HG02973 (cell line): ENCODE results near the gene SCD.
A peak's percentile ranks its signal among the peaks of the same experiment; 100 is the strongest.
"Not testable (repeated sequence)": the region's sequence is repeated elsewhere in the genome, so short reads cannot be mapped to it uniquely, and the experiment has no call there.

Experiments used
- ATAC-seq: cut with Tn5 transposase; IDR thresholded peaks from one replicate; pipeline ENCODE4 v1.9.1; 2021; ENCODE audit warnings: moderate library complexity; ENCODE audit not compliant: unreplicated experiment

SCD gene

DNA sequence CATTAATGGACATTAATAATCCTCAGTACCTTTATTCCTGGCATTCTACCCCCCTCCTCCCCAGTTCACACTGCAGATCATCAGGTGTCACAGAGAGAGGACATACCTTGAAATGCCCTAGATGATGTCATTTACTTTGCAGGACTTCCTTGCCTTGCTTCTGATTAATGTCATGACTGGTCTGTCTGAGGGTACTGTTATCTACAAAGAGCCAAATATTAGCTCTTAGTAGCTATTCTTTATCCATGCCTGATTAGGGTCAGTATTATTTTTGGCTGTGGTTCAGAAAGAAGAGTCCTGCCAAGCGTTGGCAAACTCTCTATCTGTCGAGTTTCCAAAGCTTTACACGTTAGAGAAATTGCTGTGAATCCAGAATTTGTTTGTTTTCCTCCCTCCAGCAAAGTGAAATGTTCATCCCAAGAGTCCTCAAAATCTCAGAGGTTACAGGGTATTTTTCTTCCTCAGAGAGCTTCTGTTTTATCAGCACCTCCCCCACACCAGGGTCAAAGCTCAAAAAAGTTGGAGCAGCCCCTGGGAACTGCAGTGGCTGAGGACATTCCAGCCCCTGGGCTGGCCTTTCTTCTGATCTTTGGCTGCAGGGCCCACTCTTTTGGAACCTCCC lies 12.6 kb downstream of the SCD start:
- ATAC-seq, result no peak

GRCh38 chr10:100360234-100360633 lies 13.2 kb downstream of the SCD start:
- no peak for ATAC-seq

DNA sequence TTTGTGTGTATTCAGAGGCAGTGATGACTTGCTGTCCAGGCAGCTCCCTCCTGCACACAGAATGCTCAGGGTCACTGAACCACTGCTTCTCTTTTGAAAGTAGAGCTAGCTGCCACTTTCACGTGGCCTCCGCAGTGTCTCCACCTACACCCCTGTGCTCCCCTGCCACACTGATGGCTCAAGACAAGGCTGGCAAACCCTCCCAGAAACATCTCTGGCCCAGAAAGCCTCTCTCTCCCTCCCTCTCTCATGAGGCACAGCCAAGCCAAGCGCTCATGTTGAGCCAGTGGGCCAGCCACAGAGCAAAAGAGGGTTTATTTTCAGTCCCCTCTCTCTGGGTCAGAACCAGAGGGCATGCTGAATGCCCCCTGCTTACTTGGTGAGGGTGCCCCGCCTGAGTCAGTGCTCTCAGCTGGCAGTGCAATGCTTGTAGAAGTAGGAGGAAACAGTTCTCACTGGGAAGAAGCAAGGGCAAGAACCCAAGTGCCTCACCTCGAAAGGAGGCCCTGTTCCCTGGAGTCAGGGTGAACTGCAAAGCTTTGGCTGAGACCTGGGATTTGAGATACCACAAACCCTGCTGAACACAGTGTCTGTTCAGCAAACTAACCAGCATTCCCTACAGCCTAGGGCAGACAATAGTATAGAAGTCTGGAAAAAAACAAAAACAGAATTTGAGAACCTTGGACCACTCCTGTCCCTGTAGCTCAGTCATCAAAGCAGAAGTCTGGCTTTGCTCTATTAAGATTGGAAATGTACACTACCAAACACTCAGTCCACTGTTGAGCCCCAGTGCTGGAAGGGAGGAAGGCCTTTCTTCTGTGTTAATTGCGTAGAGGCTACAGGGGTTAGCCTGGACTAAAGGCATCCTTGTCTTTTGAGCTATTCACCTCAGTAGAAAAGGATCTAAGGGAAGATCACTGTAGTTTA lies 15.8 kb downstream of the SCD start:
- ATAC-seq, result no peak

DNA sequence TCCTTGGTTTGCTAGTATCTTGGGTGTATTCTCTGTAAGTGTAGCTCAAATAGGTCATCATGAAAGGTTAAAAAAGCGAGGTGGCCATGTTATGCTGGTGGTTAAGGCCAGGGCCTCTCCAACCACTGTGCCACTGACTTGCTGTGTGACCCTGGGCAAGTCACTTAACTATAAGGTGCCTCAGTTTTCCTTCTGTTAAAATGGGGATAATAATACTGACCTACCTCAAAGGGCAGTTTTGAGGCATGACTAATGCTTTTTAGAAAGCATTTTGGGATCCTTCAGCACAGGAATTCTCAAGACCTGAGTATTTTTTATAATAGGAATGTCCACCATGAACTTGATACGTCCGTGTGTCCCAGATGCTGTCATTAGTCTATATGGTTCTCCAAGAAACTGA lies 17.1 kb downstream of the SCD start:
- ATAC-seq, result no peak

DNA sequence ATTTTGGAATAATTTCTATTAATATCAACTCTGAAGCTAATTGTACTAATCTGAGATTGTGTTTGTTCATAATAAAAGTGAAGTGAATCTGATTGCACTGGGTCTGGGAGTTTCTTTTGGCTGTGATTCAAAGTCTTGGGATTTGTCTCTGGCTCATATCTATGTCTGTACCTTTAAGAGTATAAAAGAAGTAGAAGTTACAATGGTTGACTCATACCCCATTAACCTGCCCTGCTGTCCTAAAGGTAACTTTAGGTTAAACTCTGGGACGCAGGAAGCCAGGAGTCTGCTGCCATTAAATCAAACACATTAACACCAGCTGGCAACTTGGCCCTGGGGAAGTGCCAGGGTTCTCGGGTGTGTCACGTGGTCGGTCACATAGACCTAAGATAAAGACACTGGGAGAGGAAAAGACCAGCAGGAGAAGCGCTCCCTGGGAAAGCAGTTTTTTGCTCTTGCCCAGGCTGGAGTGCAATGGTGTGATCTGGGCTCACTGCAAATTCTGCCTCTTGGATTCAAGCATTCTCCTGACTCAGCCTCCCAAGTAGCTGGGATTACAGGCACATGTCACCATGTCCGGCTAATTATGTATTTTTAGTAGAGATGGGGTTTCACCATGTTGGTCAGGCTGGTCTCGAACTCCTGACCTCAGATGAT lies 17.8 kb downstream of the SCD start:
- no peak for ATAC-seq

- ATAC-seq, result no peak
Observed at GRCh38 chr10:100368721-100369120, 21.7 kb downstream of the SCD start.

DNA sequence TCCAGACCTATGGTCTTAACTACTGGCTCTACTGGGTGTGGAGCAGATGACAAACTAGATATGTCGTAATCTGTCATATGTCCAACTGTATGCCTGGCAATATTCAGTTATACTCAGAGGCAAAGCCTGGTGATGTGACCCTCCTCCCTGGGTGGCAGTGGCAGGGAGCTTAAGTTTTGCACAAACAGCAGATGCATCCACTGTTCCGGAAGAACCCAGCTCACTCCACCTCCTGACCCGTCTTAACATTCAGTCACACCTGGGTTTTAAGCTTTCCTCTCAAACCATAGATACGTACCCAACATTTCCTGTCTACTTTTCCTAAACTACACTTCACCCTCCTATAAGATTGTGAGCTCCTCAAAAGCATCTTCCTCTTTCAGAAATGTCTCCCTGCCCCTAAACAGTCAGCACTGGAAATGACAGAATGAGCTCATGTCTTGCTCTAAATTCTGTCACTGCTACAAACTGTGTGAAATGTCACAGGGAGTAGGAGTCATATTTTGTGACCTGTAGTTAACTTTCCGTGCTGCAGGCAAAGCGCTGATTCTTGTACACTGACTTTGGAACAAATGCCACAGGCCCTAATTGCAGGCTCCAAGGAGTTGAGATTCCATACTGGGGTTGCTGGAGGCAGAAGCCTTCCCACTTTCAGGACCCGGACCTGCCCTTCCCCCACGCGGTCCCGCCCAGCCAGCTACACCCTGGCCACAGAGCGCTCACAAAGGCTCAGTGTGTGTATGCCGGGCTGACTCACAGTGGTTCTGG lies 23.9 kb downstream of the SCD start:
- ATAC-seq, result no peak

- no peak for ATAC-seq
Observed at GRCh38 chr10:100371482-100372027, 24.5 kb downstream of the SCD start.

DNA sequence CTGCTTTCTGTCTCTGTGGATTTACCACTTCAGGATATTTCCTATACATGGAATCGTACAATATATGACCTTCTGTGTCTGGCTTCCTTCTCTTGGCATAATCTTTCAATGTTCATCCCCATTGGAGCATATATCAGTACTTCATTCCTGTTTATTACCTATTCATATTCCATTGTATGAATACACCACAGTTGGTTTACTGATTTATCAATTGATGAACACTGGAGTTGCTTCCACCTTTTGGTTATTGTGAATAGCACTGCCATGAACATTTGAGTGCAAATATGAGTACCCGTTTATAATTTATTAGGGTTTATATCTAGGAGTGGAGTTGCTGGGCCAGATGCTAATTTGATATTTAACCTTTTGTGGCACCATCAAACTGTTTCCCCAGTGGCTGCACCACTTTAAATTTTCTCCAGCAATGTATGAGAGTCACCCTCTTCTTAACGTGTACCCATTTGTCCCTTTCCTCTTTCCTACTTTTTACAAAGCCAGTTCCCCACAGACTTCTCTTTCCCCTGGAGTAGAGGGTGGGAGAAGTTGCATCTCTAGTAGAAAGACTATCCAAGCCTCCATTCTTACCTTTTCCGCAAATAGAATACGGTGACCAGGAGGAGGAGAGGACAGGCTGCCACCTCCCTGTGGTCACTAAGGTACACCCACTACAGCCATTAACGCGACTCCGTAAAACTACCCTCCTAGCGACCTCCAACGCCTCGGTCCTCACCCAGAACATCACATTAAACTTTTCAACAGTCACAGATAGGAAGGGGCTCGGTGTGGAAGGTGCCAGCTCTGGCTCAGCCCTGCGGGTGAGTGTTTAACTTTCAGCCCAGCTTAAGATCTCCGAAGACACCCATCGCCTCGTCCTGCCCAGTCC lies 25.6 kb downstream of the SCD start:
- ATAC-seq, result no peak

DNA sequence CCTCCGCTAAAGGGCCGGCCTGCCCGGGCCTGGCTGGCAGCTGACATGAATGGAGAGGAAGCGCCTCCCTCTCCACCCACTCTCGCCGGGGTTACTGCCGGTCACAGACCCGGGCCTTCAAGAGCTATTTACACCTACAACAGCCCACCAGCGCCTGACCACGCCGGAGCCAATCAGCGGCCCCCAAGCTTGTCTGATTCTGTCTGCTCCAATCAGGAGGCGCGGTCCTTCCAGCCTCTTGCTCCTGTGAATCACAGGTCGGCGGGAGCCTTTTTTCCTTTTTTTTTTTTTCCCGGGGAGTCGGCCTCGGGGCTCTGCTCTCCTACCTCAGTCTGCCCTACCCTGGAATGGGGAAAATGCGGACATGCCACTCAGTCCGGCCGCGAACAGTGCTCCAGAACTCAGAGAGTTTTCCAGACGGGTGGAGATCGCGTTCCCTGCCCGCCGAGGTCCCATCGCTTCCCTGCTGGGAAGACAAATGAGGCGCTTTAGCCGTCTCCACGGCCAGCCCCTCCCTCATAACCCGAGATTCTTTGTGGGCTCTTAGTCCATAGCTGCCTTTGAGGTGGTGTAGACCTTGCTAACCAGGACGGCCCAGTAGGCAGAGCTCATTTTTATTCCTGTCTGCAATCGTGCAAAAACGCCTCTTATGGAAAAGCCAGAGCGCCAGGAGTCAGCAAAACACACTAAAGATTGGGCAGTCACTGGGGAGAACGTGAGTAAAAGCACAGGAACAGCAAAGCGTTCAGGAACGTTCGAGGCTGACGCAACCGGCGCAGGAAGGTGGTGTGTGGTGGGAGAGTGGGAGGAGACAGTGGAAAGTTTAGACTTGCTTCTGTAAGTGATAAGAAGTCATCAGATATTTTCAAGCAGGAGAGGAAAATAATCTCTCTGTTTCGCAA lies 26.5 kb downstream of the SCD start:
- ATAC-seq, result peak; percentile 92

DNA sequence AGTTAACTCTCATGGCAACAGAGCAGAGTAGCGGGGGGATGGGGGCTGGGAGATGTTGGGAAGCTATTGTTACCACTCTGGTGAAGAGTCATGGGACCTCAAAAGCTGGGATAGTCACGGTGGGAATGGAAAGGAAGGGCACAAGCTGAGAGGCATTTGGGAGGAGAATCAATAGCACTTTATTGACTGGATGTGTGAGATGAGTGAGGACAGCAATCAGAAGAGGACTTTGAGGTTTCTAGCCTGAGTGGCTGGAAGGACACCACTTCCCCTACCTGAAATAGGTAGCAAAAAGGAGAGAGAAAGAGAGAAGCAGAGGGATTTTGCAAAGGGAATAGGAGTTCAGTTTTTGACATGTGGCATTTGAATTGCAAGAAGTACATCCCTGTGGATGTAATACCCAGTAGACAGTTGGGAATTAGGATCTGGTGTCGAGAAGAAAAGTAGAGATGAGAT lies 27.2 kb downstream of the SCD start:
- no peak for ATAC-seq

GRCh38 chr10:100374677-100375353 lies 27.8 kb downstream of the SCD start:
- not testable (repeated sequence) for ATAC-seq

DNA sequence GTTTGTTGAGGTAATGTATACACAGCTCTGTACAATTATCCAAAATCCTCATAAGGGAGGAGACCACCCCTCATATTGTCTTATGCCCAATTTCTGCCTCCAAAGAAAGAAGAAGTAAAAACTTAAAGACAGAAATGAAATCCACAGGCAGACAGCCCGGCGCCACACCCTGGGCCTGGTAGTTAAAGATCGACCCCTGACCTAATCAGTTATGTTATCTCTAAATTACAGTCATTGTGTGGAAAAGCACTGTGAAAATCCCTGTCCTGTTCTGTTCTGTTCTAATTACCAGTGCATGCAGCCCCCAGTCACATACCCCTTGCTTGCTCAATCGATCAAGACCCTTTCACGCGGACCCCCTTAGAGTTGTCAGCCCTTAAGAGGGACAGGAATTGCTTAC lies 29.6 kb downstream of the SCD start:
- ATAC-seq, result not testable (repeated sequence)

- no peak for ATAC-seq
Observed at GRCh38 chr10:100377830-100378229, 30.8 kb downstream of the SCD start.

DNA sequence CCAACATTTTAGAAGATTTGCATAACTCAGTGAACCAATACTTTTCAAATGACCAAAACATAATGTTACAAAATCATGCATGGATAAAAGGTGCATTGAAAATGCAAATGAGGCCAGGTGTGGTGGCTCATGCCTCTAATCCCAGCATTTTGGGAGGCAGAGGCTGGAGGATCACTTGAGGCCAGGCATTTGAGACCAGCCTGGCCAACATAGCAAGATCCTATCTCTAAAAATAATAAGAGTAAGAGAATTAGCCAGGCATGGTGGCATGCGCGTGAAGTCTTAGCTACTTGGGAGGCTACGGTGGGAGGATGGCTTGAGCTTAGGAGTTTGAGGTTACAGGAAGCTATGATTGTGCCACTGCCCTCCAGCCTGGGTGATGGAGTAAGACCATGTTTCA lies 33.4 kb downstream of the SCD start:
- no peak for ATAC-seq

DNA sequence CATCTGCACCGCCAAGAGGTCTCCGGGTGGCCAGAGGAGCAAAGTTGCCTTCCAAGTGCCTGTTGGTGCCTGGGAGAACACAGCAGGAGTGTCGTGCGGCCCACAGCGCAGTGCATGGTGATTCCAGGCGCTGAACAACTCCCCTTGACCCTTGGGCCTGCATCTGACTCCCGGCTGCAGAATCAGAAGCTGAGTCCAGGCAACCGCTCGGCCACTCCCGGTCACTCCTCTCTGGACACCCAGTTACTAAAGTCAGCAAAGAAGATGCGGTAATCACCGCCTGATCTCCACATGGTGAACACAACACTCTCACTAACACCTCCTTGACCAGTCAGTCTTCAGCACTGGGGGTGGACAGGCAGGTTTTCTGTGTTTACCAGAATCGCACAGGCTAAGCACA lies 35.5 kb downstream of the SCD start:
- no peak for ATAC-seq

DNA sequence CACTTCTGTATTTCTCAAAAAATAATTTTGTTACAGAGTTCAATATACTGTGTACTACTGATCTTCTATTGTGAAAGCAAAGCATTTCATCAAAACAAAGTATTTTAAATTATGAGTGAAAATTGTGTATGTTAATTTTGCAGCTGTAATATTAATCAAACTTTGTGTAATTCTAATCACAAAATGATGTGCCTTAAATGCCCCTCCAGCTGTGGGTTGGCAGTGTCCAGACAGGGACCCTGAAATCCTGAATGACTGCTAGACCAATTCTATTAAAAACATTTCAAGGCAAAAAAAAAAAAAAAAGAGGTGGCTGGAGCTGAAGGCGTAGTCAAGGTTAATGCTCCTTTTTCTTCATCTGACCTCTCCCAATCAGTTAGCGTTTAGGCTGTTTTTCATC lies 36.2 kb downstream of the SCD start:
- ATAC-seq, result no peak
